Caco-2 (cell line): ENCODE data around the gene DUOX1. TPM values are rescaled to one million over a fixed set of nuclear protein-coding genes. Genes with fewer than 3 reads are reported as not detected.

Source experiments
- BruUV-seq: library from RNA; stranded (reverse); fragments of 400-500 nt; replicated peaks from 2 replicates; lab custom pipeline; 2021; lab: Mats Ljungman, UMichigan
- CTCF ChIA-PET: fragments of 300-600 bp; sonication (Branson Sonifier 250); formaldehyde crosslinking; loops from one replicate; lab custom pipeline; 2022; ENCODE audit warnings: antibody characterized with exemption; lab: Charles Lee
- POLR2A ChIA-PET: fragments of 300-600 bp; sonication (Branson Sonifier 250); formaldehyde crosslinking; loops from one replicate; lab custom pipeline; 2022; ENCODE audit warnings: antibody characterized with exemption; lab: Charles Lee
- DNase-seq, 2 experiments: peaks; one replicate each; pipeline versions ENCODE4 v3.0.0 to v3.0.0-alpha.2; 2020 to 2022
- H3K27me3 ChIP-seq: replicated peaks from 2 replicates; pipeline ENCODE4 v1.6.0; 2011; ENCODE audit warnings: low read length; ENCODE audit not compliant: control insufficient read depth, insufficient read depth
- H3K36me3 ChIP-seq: 2 replicates; pipeline ENCODE4 v1.5.1; 2011; ENCODE audit warnings: low read length; ENCODE audit not compliant: control insufficient read depth, insufficient read depth
- H3K4me1 ChIP-seq: fragments of 250-450 bp; sonication (Bioruptor Pico); 2 replicates; pipeline ENCODE4 v1.5.1; 2020; ENCODE audit warnings: mild to moderate bottlenecking
- H3K4me3 ChIP-seq: 2 replicates; pipeline ENCODE4 v1.5.1; 2011; ENCODE audit warnings: low read depth, mild to moderate bottlenecking, control low read depth, low read length
- H3K9me3 ChIP-seq: fragments of 250-450 bp; sonication (Bioruptor Pico); 2 replicates; pipeline ENCODE4 v1.5.1; 2020; ENCODE audit warnings: mild to moderate bottlenecking, moderate library complexity
- H3K27ac Mint-ChIP-seq: one replicate; pipeline ENCODE4 v1.8.0; 2022; ENCODE audit warnings: mixed read lengths; ENCODE audit not compliant: unreplicated experiment
- H3K27me3 Mint-ChIP-seq: one replicate; pipeline ENCODE4 v1.8.0; 2022; ENCODE audit warnings: mixed read lengths; ENCODE audit not compliant: insufficient read depth, unreplicated experiment
- H3K36me3 Mint-ChIP-seq: one replicate; pipeline ENCODE4 v1.8.0; 2022; ENCODE audit warnings: mild to moderate bottlenecking, mixed read lengths; ENCODE audit not compliant: insufficient read depth, unreplicated experiment
- H3K4me1 Mint-ChIP-seq: one replicate; pipeline ENCODE4 v1.8.0; 2022; ENCODE audit warnings: low read depth, mixed read lengths; ENCODE audit not compliant: unreplicated experiment
- H3K4me3 Mint-ChIP-seq: one replicate; pipeline ENCODE4 v1.8.0; 2022; ENCODE audit warnings: mild to moderate bottlenecking, moderate library complexity, mixed read lengths; ENCODE audit not compliant: unreplicated experiment
- H3K9me3 Mint-ChIP-seq: one replicate; pipeline ENCODE4 v1.8.0; 2022; ENCODE audit warnings: mixed read lengths; ENCODE audit not compliant: unreplicated experiment
- intact Hi-C: fragments of 100-400 bp; cut with micrococcal nuclease; formaldehyde crosslinking; loops from one replicate; pipeline ENCODE4 v1.10.0; 2022; ENCODE audit not compliant: unreplicated experiment
- total RNA-seq: library from RNA; stranded (reverse); gene quantifications from 2 replicates; pipeline ENCODE4 v1.2.3, GENCODE V29; 2022
- TF ChIP-seq, protein P1 (sequence below), 2 experiments: fragments of 200-600 bp in 1 of 2; IDR thresholded peaks; 1 replicate in 1 of 2; 2 replicates in 1 of 2; pipeline versions ENCODE4 v1.5.1 to v1.8.0; 2011 to 2022; ENCODE audit warnings: antibody characterized with exemption in 1 of 2, control low read depth in 1 of 2, inconsistent platforms in 1 of 2, low read depth in 1 of 2, low read length in 1 of 2, mild to moderate bottlenecking in 1 of 2, moderate library complexity in 1 of 2; ENCODE audit not compliant: insufficient read depth in 1 of 2, severe bottlenecking in 1 of 2, unreplicated experiment in 1 of 2

DUOX1 gene
- total RNA-seq, 1 experiment from 2014 or later, result 0.14 TPM

GRCh38 chr15:45197512-45197911 is 67.7 kb downstream of the DUOX1 start:
- DNase-seq, result no peak

DNA sequence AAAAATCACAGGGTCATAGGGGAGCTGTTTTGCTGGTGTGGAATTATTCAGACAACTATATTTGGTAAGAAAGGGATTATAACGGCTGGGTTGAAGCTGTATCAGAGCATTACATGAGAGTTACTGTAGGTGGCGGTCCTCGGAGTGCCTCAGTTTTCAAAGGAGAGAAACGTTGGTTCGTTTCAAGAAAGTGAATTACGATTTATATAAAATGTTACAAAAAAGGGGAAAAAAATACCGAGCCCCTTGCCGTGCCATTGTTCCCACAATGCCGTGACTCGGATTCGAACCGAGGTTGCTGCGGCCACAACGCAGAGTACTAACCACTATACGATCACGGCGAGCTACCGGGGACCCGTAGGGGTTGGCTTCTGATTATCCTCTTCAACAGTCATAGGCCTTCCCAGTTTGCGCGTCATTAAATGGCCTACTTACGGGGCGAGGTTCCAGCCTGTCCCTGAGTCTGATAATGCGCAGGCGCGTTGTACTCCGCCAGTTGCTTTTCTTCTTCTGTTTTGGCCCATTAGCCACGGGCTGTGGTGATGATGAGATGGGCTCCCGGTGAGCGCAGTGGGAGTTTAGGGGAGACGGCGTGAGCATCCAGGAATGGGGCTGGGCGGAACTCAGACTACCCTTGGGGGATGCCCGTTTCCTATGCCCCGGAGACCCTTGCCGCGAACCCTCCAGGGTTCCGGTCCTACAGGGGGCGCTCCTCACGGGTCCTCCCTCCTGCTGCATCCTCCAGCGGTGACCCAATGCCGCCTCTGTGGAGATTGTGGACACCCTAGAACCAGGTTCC is 68.7 kb downstream of the DUOX1 start:
- Mint-ChIP-seq H3K36me3 (no peaks in the 10 kb centered on the region), H3K27me3 (no peaks in the 10 kb centered on the region), H3K9me3 (no peaks in the 10 kb centered on the region), H3K27ac (no peak overlapping the region), H3K4me3 (no peak overlapping the region), H3K4me1 (peaks cover 7% of the 10 kb centered on the region)
- Histone ChIP-seq H3K36me3 (no peaks in the 10 kb centered on the region), H3K4me1 (no peaks in the 10 kb centered on the region), H3K27me3 (no peaks in the 10 kb centered on the region), H3K9me3 (no peaks in the 10 kb centered on the region), H3K4me3 (peak overlapping the region; percentile 59)
- BruUV-seq, result no TSS peak
- ChIA-PET POLR2A (interaction anchor here (0.5 to 0.6 kb wide), 2 partner anchors 22 to 33 kb away, joined by 3 to 4 read pairs; no protein-coding TSS in a partner anchor), CTCF (interaction anchor here (0.8 to 6.5 kb wide), 3 partner anchors 8 to 75 kb away, joined by 3 to 66 read pairs (median 4); no protein-coding TSS in a partner anchor)
- TF ChIP-seq, protein P1, sequence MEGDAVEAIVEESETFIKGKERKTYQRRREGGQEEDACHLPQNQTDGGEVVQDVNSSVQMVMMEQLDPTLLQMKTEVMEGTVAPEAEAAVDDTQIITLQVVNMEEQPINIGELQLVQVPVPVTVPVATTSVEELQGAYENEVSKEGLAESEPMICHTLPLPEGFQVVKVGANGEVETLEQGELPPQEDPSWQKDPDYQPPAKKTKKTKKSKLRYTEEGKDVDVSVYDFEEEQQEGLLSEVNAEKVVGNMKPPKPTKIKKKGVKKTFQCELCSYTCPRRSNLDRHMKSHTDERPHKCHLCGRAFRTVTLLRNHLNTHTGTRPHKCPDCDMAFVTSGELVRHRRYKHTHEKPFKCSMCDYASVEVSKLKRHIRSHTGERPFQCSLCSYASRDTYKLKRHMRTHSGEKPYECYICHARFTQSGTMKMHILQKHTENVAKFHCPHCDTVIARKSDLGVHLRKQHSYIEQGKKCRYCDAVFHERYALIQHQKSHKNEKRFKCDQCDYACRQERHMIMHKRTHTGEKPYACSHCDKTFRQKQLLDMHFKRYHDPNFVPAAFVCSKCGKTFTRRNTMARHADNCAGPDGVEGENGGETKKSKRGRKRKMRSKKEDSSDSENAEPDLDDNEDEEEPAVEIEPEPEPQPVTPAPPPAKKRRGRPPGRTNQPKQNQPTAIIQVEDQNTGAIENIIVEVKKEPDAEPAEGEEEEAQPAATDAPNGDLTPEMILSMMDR (IDR thresholded peaks at IDR 0.05; ENCODE audit: insufficient read depth in 1 of 2, low read depth in 1 of 2, low read length in 1 of 2, severe bottlenecking in 1 of 2, unreplicated experiment in 1 of 2), result peak; percentile 68 to 69
- intact Hi-C loops, result loop anchor here (1.0 kb wide), 1 partner anchor 10 kb away; no protein-coding TSS in a partner anchor
- peak; percentile 91 to 94 for DNase-seq

More at GRCh38 chr15:45197512-45197911, 67.7 kb downstream of the DUOX1 start:
- no peak overlapping the region for H3K4me3 Mint-ChIP-seq
- H3K9me3 Mint-ChIP-seq, result no peaks in the 10 kb centered on the region
- Histone ChIP-seq H3K4me3 (no peak overlapping the region; the same call in 1 of the 2 replicates), H3K27me3 (no peaks in the 10 kb centered on the region), H3K9me3 (no peaks in the 10 kb centered on the region), H3K36me3 (no peaks in the 10 kb centered on the region), H3K4me1 (no peaks in the 10 kb centered on the region)
- BruUV-seq, result no TSS peak
- no peak overlapping the region for H3K27ac Mint-ChIP-seq
- intact Hi-C loops, result no loop called here
- H3K36me3 Mint-ChIP-seq, result no peaks in the 10 kb centered on the region
- TF ChIP-seq, protein P1 (IDR thresholded peaks at IDR 0.05; ENCODE audit: insufficient read depth in 1 of 2, low read depth in 1 of 2, low read length in 1 of 2, severe bottlenecking in 1 of 2, unreplicated experiment in 1 of 2), result no peak
- H3K4me1 Mint-ChIP-seq, result peaks cover 7% of the 10 kb centered on the region
- POLR2A ChIA-PET, result no interaction called here
- CTCF ChIA-PET, result interaction anchor here (0.9 to 6.5 kb wide), 2 partner anchors 7 to 34 kb away, joined by 4 to 66 read pairs; no protein-coding TSS in a partner anchor
- no peaks in the 10 kb centered on the region for H3K27me3 Mint-ChIP-seq

DNA sequence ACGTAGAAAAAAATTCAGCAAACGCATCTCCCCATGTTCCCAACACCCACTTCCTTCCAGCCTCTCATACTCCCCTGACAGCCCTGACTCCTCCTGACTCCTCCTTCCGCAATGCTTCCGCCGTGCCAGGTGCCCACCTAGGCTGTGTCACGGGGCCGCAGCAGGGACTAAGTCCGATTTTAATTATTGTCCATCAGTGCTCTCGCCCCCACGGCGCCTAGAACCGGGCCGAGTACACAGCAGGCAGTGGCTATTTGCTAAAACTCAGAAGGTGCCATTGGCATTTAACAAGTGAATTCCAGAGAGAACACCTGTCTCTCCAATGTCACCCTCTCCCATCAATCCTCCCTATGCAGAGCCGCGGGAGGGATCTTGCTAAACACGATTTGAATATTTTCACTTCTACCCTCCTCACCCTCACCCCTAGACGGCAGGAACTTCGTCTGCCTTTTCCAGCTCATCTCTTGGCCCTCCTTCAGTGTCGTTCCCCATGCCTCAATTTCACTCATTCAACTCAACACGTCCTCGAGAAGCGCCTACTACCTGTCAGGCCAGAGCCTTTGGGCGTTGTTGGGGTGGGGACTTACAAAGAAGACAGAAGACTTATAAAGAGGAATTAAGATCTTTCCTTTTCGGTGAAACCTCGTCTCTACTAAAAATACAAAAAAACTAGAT is 69.5 kb downstream of the DUOX1 start:
- no TSS peak for BruUV-seq
- no peaks in the 10 kb centered on the region for H3K9me3 Mint-ChIP-seq
- H3K27ac Mint-ChIP-seq, result no peak overlapping the region
- peak in 1 of 2 experiments; percentile 24 for DNase-seq
- Histone ChIP-seq H3K36me3 (no peaks in the 10 kb centered on the region), H3K9me3 (no peaks in the 10 kb centered on the region), H3K27me3 (no peaks in the 10 kb centered on the region), H3K4me3 (peak overlapping the region; percentile 59), H3K4me1 (no peaks in the 10 kb centered on the region)
- peaks cover 7% of the 10 kb centered on the region for H3K4me1 Mint-ChIP-seq
- CTCF ChIA-PET, result interaction anchor here (6.5 kb wide), 1 partner anchor 36 kb away, joined by 66 read pairs; no protein-coding TSS in a partner anchor
- POLR2A ChIA-PET, result interaction anchor here (0.6 kb wide), 1 partner anchor 23 kb away, joined by 3 read pairs; no protein-coding TSS in a partner anchor
- no peak overlapping the region for H3K4me3 Mint-ChIP-seq
- TF ChIP-seq, protein P1 (IDR thresholded peaks at IDR 0.05; ENCODE audit: insufficient read depth in 1 of 2, low read depth in 1 of 2, low read length in 1 of 2, severe bottlenecking in 1 of 2, unreplicated experiment in 1 of 2), result peak in 1 of 2 experiments; percentile 2
- no peaks in the 10 kb centered on the region for H3K36me3 Mint-ChIP-seq
- intact Hi-C loops, result no loop called here
- no peaks in the 10 kb centered on the region for H3K27me3 Mint-ChIP-seq
